Caco-2 (cell line): ENCODE measurements around the gene CWC22. TPM values are rescaled to one million over a fixed set of nuclear protein-coding genes. Genes with fewer than 3 reads are reported as not detected.

Experiments used
- BruUV-seq: library from RNA; stranded (reverse); fragments of 400-500 nt; replicated peaks from 2 replicates; lab custom pipeline; 2021; lab: Mats Ljungman, UMichigan
- CTCF ChIA-PET: fragments of 300-600 bp; sonication (Branson Sonifier 250); formaldehyde crosslinking; loops from one replicate; lab custom pipeline; 2022; ENCODE audit warnings: antibody characterized with exemption; lab: Charles Lee
- POLR2A ChIA-PET: fragments of 300-600 bp; sonication (Branson Sonifier 250); formaldehyde crosslinking; loops from one replicate; lab custom pipeline; 2022; ENCODE audit warnings: antibody characterized with exemption; lab: Charles Lee
- DNase-seq, 2 experiments: peaks; one replicate each; pipeline versions ENCODE4 v3.0.0 to v3.0.0-alpha.2; 2020 to 2022
- H3K27me3 ChIP-seq: replicated peaks from 2 replicates; pipeline ENCODE4 v1.6.0; 2011; ENCODE audit warnings: low read length; ENCODE audit not compliant: control insufficient read depth, insufficient read depth
- H3K36me3 ChIP-seq: 2 replicates; pipeline ENCODE4 v1.5.1; 2011; ENCODE audit warnings: low read length; ENCODE audit not compliant: control insufficient read depth, insufficient read depth
- H3K4me1 ChIP-seq: fragments of 250-450 bp; sonication (Bioruptor Pico); 2 replicates; pipeline ENCODE4 v1.5.1; 2020; ENCODE audit warnings: mild to moderate bottlenecking
- H3K4me3 ChIP-seq: 2 replicates; pipeline ENCODE4 v1.5.1; 2011; ENCODE audit warnings: low read depth, mild to moderate bottlenecking, control low read depth, low read length
- H3K9me3 ChIP-seq: fragments of 250-450 bp; sonication (Bioruptor Pico); 2 replicates; pipeline ENCODE4 v1.5.1; 2020; ENCODE audit warnings: mild to moderate bottlenecking, moderate library complexity
- H3K27ac Mint-ChIP-seq: one replicate; pipeline ENCODE4 v1.8.0; 2022; ENCODE audit warnings: mixed read lengths; ENCODE audit not compliant: unreplicated experiment
- H3K27me3 Mint-ChIP-seq: one replicate; pipeline ENCODE4 v1.8.0; 2022; ENCODE audit warnings: mixed read lengths; ENCODE audit not compliant: insufficient read depth, unreplicated experiment
- H3K36me3 Mint-ChIP-seq: one replicate; pipeline ENCODE4 v1.8.0; 2022; ENCODE audit warnings: mild to moderate bottlenecking, mixed read lengths; ENCODE audit not compliant: insufficient read depth, unreplicated experiment
- H3K4me1 Mint-ChIP-seq: one replicate; pipeline ENCODE4 v1.8.0; 2022; ENCODE audit warnings: low read depth, mixed read lengths; ENCODE audit not compliant: unreplicated experiment
- H3K4me3 Mint-ChIP-seq: one replicate; pipeline ENCODE4 v1.8.0; 2022; ENCODE audit warnings: mild to moderate bottlenecking, moderate library complexity, mixed read lengths; ENCODE audit not compliant: unreplicated experiment
- H3K9me3 Mint-ChIP-seq: one replicate; pipeline ENCODE4 v1.8.0; 2022; ENCODE audit warnings: mixed read lengths; ENCODE audit not compliant: unreplicated experiment
- intact Hi-C: fragments of 100-400 bp; cut with micrococcal nuclease; formaldehyde crosslinking; loops from one replicate; pipeline ENCODE4 v1.10.0; 2022; ENCODE audit not compliant: unreplicated experiment
- total RNA-seq: library from RNA; stranded (reverse); gene quantifications from 2 replicates; pipeline ENCODE4 v1.2.3, GENCODE V29; 2022
- TF ChIP-seq, protein P1 (sequence below), 2 experiments: fragments of 200-600 bp in 1 of 2; IDR thresholded peaks; 1 replicate in 1 of 2; 2 replicates in 1 of 2; pipeline versions ENCODE4 v1.5.1 to v1.8.0; 2011 to 2022; ENCODE audit warnings: antibody characterized with exemption in 1 of 2, control low read depth in 1 of 2, inconsistent platforms in 1 of 2, low read depth in 1 of 2, low read length in 1 of 2, mild to moderate bottlenecking in 1 of 2, moderate library complexity in 1 of 2; ENCODE audit not compliant: insufficient read depth in 1 of 2, severe bottlenecking in 1 of 2, unreplicated experiment in 1 of 2

Gene CWC22
- total RNA-seq, 1 experiment from 2014 or later, result 20.3 TPM

- POLR2A ChIA-PET, result no interaction called here
- H3K27ac Mint-ChIP-seq, result no peak overlapping the region
- Histone ChIP-seq H3K27me3 (no peaks in the 10 kb centered on the region), H3K4me1 (no peaks in the 10 kb centered on the region), H3K9me3 (peaks cover 26% of the 10 kb centered on the region), H3K36me3 (no peaks in the 10 kb centered on the region), H3K4me3 (no peak overlapping the region)
- no peak for DNase-seq
- peaks cover 44% of the 10 kb centered on the region for H3K9me3 Mint-ChIP-seq
- no peaks in the 10 kb centered on the region for H3K36me3 Mint-ChIP-seq
- no TSS peak for BruUV-seq
- no peaks in the 10 kb centered on the region for H3K4me1 Mint-ChIP-seq
- no peaks in the 10 kb centered on the region for H3K27me3 Mint-ChIP-seq
- TF ChIP-seq, protein P1, sequence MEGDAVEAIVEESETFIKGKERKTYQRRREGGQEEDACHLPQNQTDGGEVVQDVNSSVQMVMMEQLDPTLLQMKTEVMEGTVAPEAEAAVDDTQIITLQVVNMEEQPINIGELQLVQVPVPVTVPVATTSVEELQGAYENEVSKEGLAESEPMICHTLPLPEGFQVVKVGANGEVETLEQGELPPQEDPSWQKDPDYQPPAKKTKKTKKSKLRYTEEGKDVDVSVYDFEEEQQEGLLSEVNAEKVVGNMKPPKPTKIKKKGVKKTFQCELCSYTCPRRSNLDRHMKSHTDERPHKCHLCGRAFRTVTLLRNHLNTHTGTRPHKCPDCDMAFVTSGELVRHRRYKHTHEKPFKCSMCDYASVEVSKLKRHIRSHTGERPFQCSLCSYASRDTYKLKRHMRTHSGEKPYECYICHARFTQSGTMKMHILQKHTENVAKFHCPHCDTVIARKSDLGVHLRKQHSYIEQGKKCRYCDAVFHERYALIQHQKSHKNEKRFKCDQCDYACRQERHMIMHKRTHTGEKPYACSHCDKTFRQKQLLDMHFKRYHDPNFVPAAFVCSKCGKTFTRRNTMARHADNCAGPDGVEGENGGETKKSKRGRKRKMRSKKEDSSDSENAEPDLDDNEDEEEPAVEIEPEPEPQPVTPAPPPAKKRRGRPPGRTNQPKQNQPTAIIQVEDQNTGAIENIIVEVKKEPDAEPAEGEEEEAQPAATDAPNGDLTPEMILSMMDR (IDR thresholded peaks at IDR 0.05; ENCODE audit: insufficient read depth in 1 of 2, low read depth in 1 of 2, low read length in 1 of 2, severe bottlenecking in 1 of 2, unreplicated experiment in 1 of 2), result no peak
- CTCF ChIA-PET, result no interaction called here
- intact Hi-C loops, result no loop called here
- H3K4me3 Mint-ChIP-seq, result no peak overlapping the region
Measured at GRCh38 chr2:179927041-179927440, 80.1 kb downstream of the CWC22 start.

GRCh38 chr2:179925713-179926112 is 81.4 kb downstream of the CWC22 start:
- TF ChIP-seq, protein P1 (IDR thresholded peaks at IDR 0.05; ENCODE audit: insufficient read depth in 1 of 2, low read depth in 1 of 2, low read length in 1 of 2, severe bottlenecking in 1 of 2, unreplicated experiment in 1 of 2), result no peak
- no peaks in the 10 kb centered on the region for H3K36me3 ChIP-seq
- no peaks in the 10 kb centered on the region for H3K4me1 ChIP-seq
- POLR2A ChIA-PET, result no interaction called here
- Mint-ChIP-seq H3K27me3 (no peaks in the 10 kb centered on the region), H3K27ac (no peak overlapping the region), H3K36me3 (no peaks in the 10 kb centered on the region), H3K4me1 (no peaks in the 10 kb centered on the region), H3K4me3 (no peak overlapping the region), H3K9me3 (peaks cover 39% of the 10 kb centered on the region)
- intact Hi-C loops, result no loop called here
- H3K27me3 ChIP-seq, result no peaks in the 10 kb centered on the region
- CTCF ChIA-PET, result no interaction called here
- no peak overlapping the region for H3K4me3 ChIP-seq
- BruUV-seq, result no TSS peak
- no peak for DNase-seq
- H3K9me3 ChIP-seq, result peaks cover 25% of the 10 kb centered on the region

DNA sequence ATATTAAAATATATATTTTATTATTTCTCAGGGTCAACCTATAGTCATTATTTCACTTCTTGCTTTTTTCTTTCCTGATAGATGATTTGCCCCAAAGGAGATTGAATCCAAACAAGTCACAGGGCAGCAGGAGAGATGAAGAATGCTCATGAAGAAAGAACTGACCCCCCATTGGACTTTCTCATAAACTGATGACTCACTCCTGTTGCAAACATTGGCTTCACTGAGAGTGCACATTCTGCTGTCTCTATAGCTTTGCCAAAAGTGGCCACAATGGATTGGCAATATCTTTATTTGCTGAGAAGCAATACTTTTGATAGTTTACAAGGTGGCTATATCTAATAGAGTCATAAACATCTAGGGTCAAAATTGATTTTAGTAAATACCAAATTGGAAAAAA is 89.8 kb downstream of the CWC22 start:
- Histone ChIP-seq H3K36me3 (no peaks in the 10 kb centered on the region), H3K9me3 (no peaks in the 10 kb centered on the region), H3K4me3 (no peak overlapping the region), H3K4me1 (no peaks in the 10 kb centered on the region), H3K27me3 (no peaks in the 10 kb centered on the region)
- Mint-ChIP-seq H3K27ac (no peak overlapping the region), H3K9me3 (no peaks in the 10 kb centered on the region), H3K27me3 (peaks cover 10% of the 10 kb centered on the region), H3K4me1 (no peaks in the 10 kb centered on the region), H3K4me3 (no peak overlapping the region), H3K36me3 (no peaks in the 10 kb centered on the region)
- TF ChIP-seq, protein P1 (IDR thresholded peaks at IDR 0.05; ENCODE audit: insufficient read depth in 1 of 2, low read depth in 1 of 2, low read length in 1 of 2, severe bottlenecking in 1 of 2, unreplicated experiment in 1 of 2), result no peak
- CTCF ChIA-PET, result no interaction called here
- no peak for DNase-seq
- BruUV-seq, result no TSS peak
- POLR2A ChIA-PET, result no interaction called here
- intact Hi-C loops, result no loop called here
